HepG2 (cell line): ENCODE results near the gene MIF4GD. TPM values are rescaled to one million over a fixed set of nuclear protein-coding genes. Genes with fewer than 3 reads are reported as not detected.

Experiments
- ATAC-seq: fragments of 200-7000 bp; cut with Tn5 transposase; 3 replicates; pipeline ENCODE4 v1.9.1; 2020; ENCODE audit warnings: mild to moderate bottlenecking, moderate library complexity
- BruUV-seq: library from RNA; stranded (reverse); fragments of 400-500 nt; replicated peaks from 2 replicates; lab custom pipeline; 2021; lab: Mats Ljungman, UMichigan
- CTCF ChIA-PET: fragments of 300-600 bp; formaldehyde crosslinking; extraction: SDS; loops from one replicate; lab custom pipeline; 2021; ENCODE audit warnings: low total read pairs, inconsistent platforms, low intra/inter-chr PET ratio; lab: Yijun Ruan, JAX
- POLR2A ChIA-PET: fragments of 350-600 bp; sonication (Branson Sonifier 250); formaldehyde crosslinking; loops from one replicate; lab custom pipeline; 2020; ENCODE audit warnings: antibody characterized with exemption, inconsistent platforms; lab: Yijun Ruan, JAX
- DNase-seq: peaks from one replicate; pipeline ENCODE4 v3.0.0-alpha.2; 2015; ENCODE audit warnings: low spot score
- FAIRE-seq: peaks from 3 replicates; lab custom pipeline; 2011; peaks lifted over from hg19 to GRCh38; lab: Jason Lieb, UNC
- H2AFZ ChIP-seq: one replicate; pipeline ENCODE4 v1.6.1; 2011; ENCODE audit warnings: low read length, inconsistent platforms
- H3K27ac ChIP-seq: fragments of 300-600 bp; 3 replicates; pipeline ENCODE4 v1.8.0; 2011; ENCODE audit warnings: mixed run types, mild to moderate bottlenecking, mixed read lengths, low read length, inconsistent platforms; ENCODE audit not compliant: insufficient read depth; ENCODE audit errors: extremely low read length
- H3K27me3 ChIP-seq, 2 experiments: fragments of 200-600 bp in 1 of 2; 2 replicates in 1 of 2; 3 replicates in 1 of 2; pipeline versions ENCODE4 v1.6.0 to v1.8.0; 2011; ENCODE audit warnings: low read length in 2 of 2, mild to moderate bottlenecking in 2 of 2, moderate library complexity in 2 of 2, inconsistent platforms in 1 of 2; ENCODE audit not compliant: insufficient read depth in 2 of 2, control insufficient read depth in 1 of 2
- H3K36me3 ChIP-seq, 2 experiments: fragments of 200-600 bp in 1 of 2; replicated peaks in 1 of 2; 2 replicates in 1 of 2; 3 replicates in 1 of 2; pipeline versions ENCODE4 v1.5.1 to v1.8.0; 2011; ENCODE audit warnings: low read length in 2 of 2, inconsistent platforms in 1 of 2; ENCODE audit not compliant: insufficient read depth in 2 of 2, control insufficient read depth in 1 of 2
- H3K4me1 ChIP-seq: 2 replicates; pipeline ENCODE4 v1.5.1; 2012; ENCODE audit warnings: low read length, inconsistent platforms; ENCODE audit not compliant: insufficient read depth
- H3K4me2 ChIP-seq: 2 replicates; pipeline ENCODE4 v1.6.0; 2011; ENCODE audit warnings: low read depth, low read length, inconsistent platforms
- H3K4me3 ChIP-seq, 3 experiments: fragments of 200-600 bp in 1 of 3; sonication (generic), shearing (Covaris generic) in 1 of 3; replicated peaks in 1 of 3; 2 replicates each; pipeline ENCODE4 v1.5.1; 2011 to 2016; ENCODE audit warnings: low read length in 3 of 3, inconsistent platforms in 2 of 3, low read depth in 2 of 3, mild to moderate bottlenecking in 2 of 3, control low read depth in 1 of 3, mixed read lengths in 1 of 3; ENCODE audit not compliant: insufficient read depth in 1 of 3
- H3K79me2 ChIP-seq: one replicate; pipeline ENCODE4 v1.6.1; 2011; ENCODE audit warnings: low read length, inconsistent platforms; ENCODE audit not compliant: insufficient read depth
- H3K9ac ChIP-seq: 2 replicates; pipeline ENCODE4 v1.6.0; 2011; ENCODE audit warnings: mild to moderate bottlenecking, low read depth, low read length, inconsistent platforms; ENCODE audit not compliant: insufficient read depth
- H3K9me3 ChIP-seq: 2 replicates; pipeline ENCODE4 v1.5.1; 2012; ENCODE audit warnings: mild to moderate bottlenecking, low read length
- H4K20me1 ChIP-seq: 2 replicates; pipeline ENCODE4 v1.6.0; 2011; ENCODE audit warnings: inconsistent platforms, mild to moderate bottlenecking, low read length, moderate library complexity; ENCODE audit not compliant: insufficient read depth
- AGO2 ChIP-seq: fragments of 200-400 bp; formaldehyde crosslinking; optimal IDR thresholded peaks from 2 replicates; pipeline ENCODE3; 2017; ENCODE audit warnings: mild to moderate bottlenecking, low read depth, low read length, moderate library complexity
- FOXP1 ChIP-seq, 2 experiments: fragments of 450-650 bp in 1 of 2; IDR thresholded peaks; 2 replicates each; pipeline ENCODE4 v1.6.1; 2017 to 2018; ENCODE audit warnings: antibody characterized with exemption in 1 of 2
- GABPB1 ChIP-seq: IDR thresholded peaks from 2 replicates; pipeline ENCODE4 v1.6.1; 2016; ENCODE audit warnings: mild to moderate bottlenecking, missing genetic modification reagents, moderate library complexity, missing compliant biosample characterization
- ZMYM4 ChIP-seq: sonication (generic); formaldehyde crosslinking; IDR thresholded peaks from 2 replicates; pipeline ENCODE4 v1.8.1; 2023; ENCODE audit warnings: mild to moderate bottlenecking, missing genetic modification reagents
- WGBS: methylation state at CpG from one replicate; pipeline ENCODE4 v1.1.6; 2017; ENCODE audit warnings: low lambda C conversion rate; 5-methylcytosine and 5-hydroxymethylcytosine counted together
- in situ Hi-C: cut with HindIII; loops from 2 replicates; pipeline ENCODE4 v1.10.0; 2017; ENCODE audit warnings: low pct_unique_long_range_greater_than_20kb; ENCODE audit not compliant: extremely low pct_ligation_motif_present
- intact Hi-C: fragments of 100-400 bp; cut with micrococcal nuclease; formaldehyde crosslinking; loops from one replicate; pipeline ENCODE4 v1.10.0; 2022; ENCODE audit not compliant: unreplicated experiment
- polyA plus RNA-seq, 8 experiments: library from polyadenylated mRNA; depleted of rRNA in 3 of 8; stranded (reverse) in 7 of 8; unstranded in 1 of 8; fragments of >200 nt; fragmentation: Illumina TruSeq in 4 of 8; extraction: Trizol in 4 of 8; gene quantifications; 2 replicates each; pipeline versions ENCODE4 v1.2.1 to v1.2.3, GENCODE V29; 2011 to 2016; ENCODE audit warnings: low read depth in 4 of 8, missing spikeins in 1 of 8, mixed read lengths in 1 of 8; ENCODE audit not compliant: insufficient read depth in 1 of 8
- total RNA-seq, 5 experiments: library from RNA; depleted of rRNA; stranded (reverse); fragments of >200 nt; fragmentation: Illumina TruSeq; extraction: Trizol; gene quantifications; 2 replicates each; pipeline ENCODE4 v1.2.3, GENCODE V29; 2016; ENCODE audit warnings: low read depth in 1 of 5
- TF ChIP-seq, protein P1 (sequence below): sonication (generic); formaldehyde crosslinking; IDR thresholded peaks from 2 replicates; pipeline ENCODE4 v1.4.0; 2020; ENCODE audit warnings: missing genetic modification reagents
- TF ChIP-seq, protein P2 (sequence below): sonication (generic); formaldehyde crosslinking; IDR thresholded peaks from 2 replicates; pipeline ENCODE4 v1.4.0; 2020; ENCODE audit warnings: mild to moderate bottlenecking, low read depth, missing genetic modification reagents
- TF ChIP-seq, protein P3 (sequence below): sonication (generic); formaldehyde crosslinking; IDR thresholded peaks from 2 replicates; pipeline ENCODE4 v1.4.0; 2020; ENCODE audit warnings: missing genetic modification reagents, borderline replicate concordance

The MIF4GD gene
- total and polyA plus RNA-seq, 2 of the 13 experiments (the other 11 are each of a cell fraction or from before 2014, with no cell fraction given) = 14.0 to 28.0 TPM

DNA sequence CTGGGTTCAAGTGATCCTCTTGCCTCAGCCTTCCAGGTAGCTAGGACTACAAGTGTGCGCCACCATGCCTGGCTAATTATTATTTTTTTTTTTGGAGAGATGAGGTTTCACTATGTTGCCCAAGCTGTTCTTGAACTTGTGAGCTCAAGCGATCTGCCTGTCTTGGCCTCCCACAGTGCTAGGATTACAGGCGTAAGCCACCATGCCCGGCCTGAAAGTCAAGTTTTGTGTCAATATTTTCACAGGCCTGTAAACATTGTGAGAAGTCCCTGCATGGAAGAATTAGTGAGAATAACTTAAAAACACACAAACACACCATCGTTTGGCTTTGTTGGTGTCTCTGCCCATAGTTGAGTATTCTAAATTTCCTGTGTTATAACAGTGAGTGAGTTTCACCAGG lies 43.3 kb downstream of the MIF4GD start (continued):
- TF ChIP-seq, protein P1, sequence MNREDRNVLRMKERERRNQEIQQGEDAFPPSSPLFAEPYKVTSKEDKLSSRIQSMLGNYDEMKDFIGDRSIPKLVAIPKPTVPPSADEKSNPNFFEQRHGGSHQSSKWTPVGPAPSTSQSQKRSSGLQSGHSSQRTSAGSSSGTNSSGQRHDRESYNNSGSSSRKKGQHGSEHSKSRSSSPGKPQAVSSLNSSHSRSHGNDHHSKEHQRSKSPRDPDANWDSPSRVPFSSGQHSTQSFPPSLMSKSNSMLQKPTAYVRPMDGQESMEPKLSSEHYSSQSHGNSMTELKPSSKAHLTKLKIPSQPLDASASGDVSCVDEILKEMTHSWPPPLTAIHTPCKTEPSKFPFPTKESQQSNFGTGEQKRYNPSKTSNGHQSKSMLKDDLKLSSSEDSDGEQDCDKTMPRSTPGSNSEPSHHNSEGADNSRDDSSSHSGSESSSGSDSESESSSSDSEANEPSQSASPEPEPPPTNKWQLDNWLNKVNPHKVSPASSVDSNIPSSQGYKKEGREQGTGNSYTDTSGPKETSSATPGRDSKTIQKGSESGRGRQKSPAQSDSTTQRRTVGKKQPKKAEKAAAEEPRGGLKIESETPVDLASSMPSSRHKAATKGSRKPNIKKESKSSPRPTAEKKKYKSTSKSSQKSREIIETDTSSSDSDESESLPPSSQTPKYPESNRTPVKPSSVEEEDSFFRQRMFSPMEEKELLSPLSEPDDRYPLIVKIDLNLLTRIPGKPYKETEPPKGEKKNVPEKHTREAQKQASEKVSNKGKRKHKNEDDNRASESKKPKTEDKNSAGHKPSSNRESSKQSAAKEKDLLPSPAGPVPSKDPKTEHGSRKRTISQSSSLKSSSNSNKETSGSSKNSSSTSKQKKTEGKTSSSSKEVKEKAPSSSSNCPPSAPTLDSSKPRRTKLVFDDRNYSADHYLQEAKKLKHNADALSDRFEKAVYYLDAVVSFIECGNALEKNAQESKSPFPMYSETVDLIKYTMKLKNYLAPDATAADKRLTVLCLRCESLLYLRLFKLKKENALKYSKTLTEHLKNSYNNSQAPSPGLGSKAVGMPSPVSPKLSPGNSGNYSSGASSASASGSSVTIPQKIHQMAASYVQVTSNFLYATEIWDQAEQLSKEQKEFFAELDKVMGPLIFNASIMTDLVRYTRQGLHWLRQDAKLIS (CRISPR knock-in tag) = no peak
- no peak for TF ChIP-seq FOXP1 (IDR thresholded peaks at IDR 0.05)
- TF ChIP-seq FOXP1 (CRISPR knock-in tag; IDR thresholded peaks at IDR 0.05) = no peak
- TF ChIP-seq, protein P2, sequence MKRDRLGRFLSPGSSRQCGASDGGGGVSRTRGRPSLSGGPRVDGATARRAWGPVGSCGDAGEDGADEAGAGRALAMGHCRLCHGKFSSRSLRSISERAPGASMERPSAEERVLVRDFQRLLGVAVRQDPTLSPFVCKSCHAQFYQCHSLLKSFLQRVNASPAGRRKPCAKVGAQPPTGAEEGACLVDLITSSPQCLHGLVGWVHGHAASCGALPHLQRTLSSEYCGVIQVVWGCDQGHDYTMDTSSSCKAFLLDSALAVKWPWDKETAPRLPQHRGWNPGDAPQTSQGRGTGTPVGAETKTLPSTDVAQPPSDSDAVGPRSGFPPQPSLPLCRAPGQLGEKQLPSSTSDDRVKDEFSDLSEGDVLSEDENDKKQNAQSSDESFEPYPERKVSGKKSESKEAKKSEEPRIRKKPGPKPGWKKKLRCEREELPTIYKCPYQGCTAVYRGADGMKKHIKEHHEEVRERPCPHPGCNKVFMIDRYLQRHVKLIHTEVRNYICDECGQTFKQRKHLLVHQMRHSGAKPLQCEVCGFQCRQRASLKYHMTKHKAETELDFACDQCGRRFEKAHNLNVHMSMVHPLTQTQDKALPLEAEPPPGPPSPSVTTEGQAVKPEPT (CRISPR knock-in tag) = no peak
- no peak for TF ChIP-seq GABPB1
- TF ChIP-seq, protein P3, sequence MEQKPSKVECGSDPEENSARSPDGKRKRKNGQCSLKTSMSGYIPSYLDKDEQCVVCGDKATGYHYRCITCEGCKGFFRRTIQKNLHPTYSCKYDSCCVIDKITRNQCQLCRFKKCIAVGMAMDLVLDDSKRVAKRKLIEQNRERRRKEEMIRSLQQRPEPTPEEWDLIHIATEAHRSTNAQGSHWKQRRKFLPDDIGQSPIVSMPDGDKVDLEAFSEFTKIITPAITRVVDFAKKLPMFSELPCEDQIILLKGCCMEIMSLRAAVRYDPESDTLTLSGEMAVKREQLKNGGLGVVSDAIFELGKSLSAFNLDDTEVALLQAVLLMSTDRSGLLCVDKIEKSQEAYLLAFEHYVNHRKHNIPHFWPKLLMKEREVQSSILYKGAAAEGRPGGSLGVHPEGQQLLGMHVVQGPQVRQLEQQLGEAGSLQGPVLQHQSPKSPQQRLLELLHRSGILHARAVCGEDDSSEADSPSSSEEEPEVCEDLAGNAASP = no peak
- TF ChIP-seq, all 625 proteins: peak for 0

DNA sequence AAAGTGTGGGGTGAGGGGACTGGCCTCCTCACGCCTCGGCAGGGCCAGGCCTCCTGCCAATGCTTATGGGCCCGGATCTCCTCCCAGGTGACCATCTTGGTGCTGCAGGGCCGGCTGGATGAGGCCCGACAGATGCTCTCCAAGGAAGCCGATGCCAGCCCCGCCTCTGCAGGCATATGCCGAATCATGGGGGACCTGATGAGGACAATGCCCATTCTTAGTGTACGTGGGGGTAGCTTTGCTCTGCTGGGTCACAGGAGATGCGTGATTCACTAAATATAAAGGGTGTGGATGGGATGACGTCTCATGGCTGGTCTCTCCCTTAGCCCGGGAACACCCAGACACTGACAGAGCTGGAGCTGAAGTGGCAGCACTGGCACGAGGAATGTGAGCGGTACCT lies 46.0 kb downstream of the MIF4GD start:
- ATAC-seq (no peak), DNase-seq (no peak)
- no peak overlapping the region for H3K27ac ChIP-seq
- no peak for TF ChIP-seq ZMYM4 (CRISPR knock-in tag)
- TF ChIP-seq AGO2 = peak; percentile 28
- TF ChIP-seq, all 625 proteins: peak for 1
- ChIA-PET CTCF (no interaction called here), POLR2A (no interaction called here)
- Histone ChIP-seq H3K9ac (no peak overlapping the region), H3K4me2 (no peak overlapping the region), H3K79me2 (no peaks in the 10 kb centered on the region), H3K27me3 (no peaks in the 10 kb centered on the region), H3K9me3 (no peaks in the 10 kb centered on the region), H3K36me3 (peaks cover 39 to 63% of the 10 kb centered on the region in 2 experiments), H3K4me1 (no peaks in the 10 kb centered on the region), H3K4me3 (no peak overlapping the region), H4K20me1 (no peaks in the 10 kb centered on the region), H2AFZ (no peak overlapping the region)
- no TSS peak for BruUV-seq
- FAIRE-seq = no peak
- in situ Hi-C loops (no loop called here), intact Hi-C loops (no loop called here)
- 88% methylated on average over 14 of the region's 14 CpGs for WGBS
